HFF-Myc (cell line): ENCODE data around the gene ASS1.

ENCODE experiments used
- DNase-seq: peaks from one replicate; pipeline ENCODE4 v3.0.0-alpha.2; 2011; ENCODE audit warnings: low read depth; ENCODE audit errors: extremely low read depth
- H3K4me3 ChIP-seq: replicated peaks from 2 replicates; pipeline ENCODE4 v1.5.1; 2011; ENCODE audit warnings: low read depth, mild to moderate bottlenecking, control low read depth, low read length
- CTCF ChIP-seq: IDR thresholded peaks from 2 replicates; pipeline ENCODE4 v1.5.1; 2012; ENCODE audit warnings: mild to moderate bottlenecking, low read depth, low read length, control low read depth; ENCODE audit errors: missing control alignments

ASS1 gene

GRCh38 chr9:130453487-130453886 is 8.7 kb downstream of the ASS1 start:
- no peak for TF ChIP-seq CTCF
- no peak overlapping the region for H3K4me3 ChIP-seq
- DNase-seq, result no peak

- H3K4me3 ChIP-seq, result no peak overlapping the region
- DNase-seq, result no peak
Measured at GRCh38 chr9:130454096-130454811, 9.5 kb downstream of the ASS1 start.

GRCh38 chr9:130454812-130455325 is 10.1 kb downstream of the ASS1 start:
- no peak for DNase-seq
- no peak for TF ChIP-seq CTCF

More at GRCh38 chr9:130454096-130454811, 9.5 kb downstream of the ASS1 start:
- no peak for TF ChIP-seq CTCF

GRCh38 chr9:130458027-130458803 is 13.5 kb downstream of the ASS1 start:
- H3K4me3 ChIP-seq, result no peak overlapping the region
- no peak for DNase-seq
- no peak for TF ChIP-seq CTCF

More at GRCh38 chr9:130454812-130455325, 10.1 kb downstream of the ASS1 start:
- no peak overlapping the region for H3K4me3 ChIP-seq

- DNase-seq, result no peak
- no peak for TF ChIP-seq CTCF
- H3K4me3 ChIP-seq, result no peak overlapping the region
Measured at GRCh38 chr9:130458804-130459067, 14.0 kb downstream of the ASS1 start.

GRCh38 chr9:130459151-130459550 is 14.4 kb downstream of the ASS1 start:
- H3K4me3 ChIP-seq, result no peak overlapping the region
- no peak for DNase-seq
- no peak for TF ChIP-seq CTCF
